ENCODE data around the gene KANSL1. TPM values are rescaled to one million over a fixed set of nuclear protein-coding genes. Genes with fewer than 3 reads are reported as not detected.

Gene KANSL1
- total and polyA plus RNA-seq, 9 of the 15 experiments (the other 6 are each of a cell fraction or from before 2014, with no cell fraction given): 3.6 to 55.4 (median 31.8) TPM

DNA sequence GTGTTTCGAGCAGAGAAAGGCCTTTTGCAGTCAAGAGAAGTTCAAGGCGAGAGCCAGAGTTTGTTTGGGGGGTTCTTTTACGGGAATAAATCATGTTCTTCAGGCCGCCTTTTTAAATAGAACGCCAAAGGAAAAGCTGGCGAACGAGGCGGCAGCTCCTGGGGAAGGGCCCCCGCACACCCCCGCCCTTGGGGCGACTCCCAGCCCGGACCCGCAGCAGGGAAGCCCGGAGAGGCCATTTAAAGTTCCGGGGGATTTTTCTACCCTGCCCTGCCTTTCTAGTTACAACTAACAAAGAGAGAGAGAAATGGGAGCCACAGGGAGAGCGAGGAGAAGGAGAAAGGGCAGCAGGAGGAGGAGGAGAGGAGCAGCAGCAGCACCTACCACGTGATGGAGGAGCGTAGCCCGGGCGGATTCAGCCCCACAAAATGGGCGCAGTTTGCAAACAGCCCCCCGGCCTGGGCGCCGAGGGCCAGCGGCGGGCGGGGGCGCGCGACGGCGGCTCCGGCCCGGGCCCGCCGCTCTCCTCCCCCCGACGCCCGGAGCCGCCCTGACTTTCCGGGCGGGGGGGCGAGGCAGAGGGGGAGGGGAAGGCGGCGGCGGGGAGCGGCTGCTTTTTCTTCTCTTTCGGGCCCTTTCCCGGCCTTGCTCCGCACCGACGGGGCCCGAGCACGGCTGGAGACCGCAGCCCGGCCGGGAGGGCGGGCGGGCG, 634 bp downstream of the KANSL1 start:
- in situ Hi-C loops (cut with MboI): no loop called here
- CTCF ChIA-PET (ENCODE audit: low intra/inter-chr PET ratio): interaction anchor here (0.7 to 3.4 kb wide), 7 partner anchors 21 to 214 kb away, joined by 3 to 26 read pairs (median 4); no protein-coding TSS in a partner anchor
- no peak for FAIRE-seq
- TF ChIP-seq, protein P1, sequence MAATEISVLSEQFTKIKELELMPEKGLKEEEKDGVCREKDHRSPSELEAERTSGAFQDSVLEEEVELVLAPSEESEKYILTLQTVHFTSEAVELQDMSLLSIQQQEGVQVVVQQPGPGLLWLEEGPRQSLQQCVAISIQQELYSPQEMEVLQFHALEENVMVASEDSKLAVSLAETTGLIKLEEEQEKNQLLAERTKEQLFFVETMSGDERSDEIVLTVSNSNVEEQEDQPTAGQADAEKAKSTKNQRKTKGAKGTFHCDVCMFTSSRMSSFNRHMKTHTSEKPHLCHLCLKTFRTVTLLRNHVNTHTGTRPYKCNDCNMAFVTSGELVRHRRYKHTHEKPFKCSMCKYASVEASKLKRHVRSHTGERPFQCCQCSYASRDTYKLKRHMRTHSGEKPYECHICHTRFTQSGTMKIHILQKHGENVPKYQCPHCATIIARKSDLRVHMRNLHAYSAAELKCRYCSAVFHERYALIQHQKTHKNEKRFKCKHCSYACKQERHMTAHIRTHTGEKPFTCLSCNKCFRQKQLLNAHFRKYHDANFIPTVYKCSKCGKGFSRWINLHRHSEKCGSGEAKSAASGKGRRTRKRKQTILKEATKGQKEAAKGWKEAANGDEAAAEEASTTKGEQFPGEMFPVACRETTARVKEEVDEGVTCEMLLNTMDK (IDR thresholded peaks at IDR 0.05; ENCODE audit: borderline replicate concordance, insufficient read depth, low read depth, low read length, poor library complexity, severe bottlenecking): peak; percentile 25
- TF ChIP-seq SMARCA4 (IDR thresholded peaks at IDR 0.05) (peak; percentile 44; the same call in 1 of the 2 replicates), KLF6 (CRISPR knock-in tag; IDR thresholded peaks at IDR 0.05; ENCODE audit: borderline replicate concordance) (no peak), ZNF175 (CRISPR knock-in tag; IDR thresholded peaks at IDR 0.05; ENCODE audit: low read depth) (0 out of 2 replicates have a peak, but pooled peaks have one; percentile 3), FOXM1 (IDR thresholded peaks at IDR 0.05; ENCODE audit: low read depth) (0 out of 2 replicates have a peak, but pooled peaks have one; percentile 41), FOXM1 (CRISPR knock-in tag; IDR thresholded peaks at IDR 0.05; ENCODE audit: low read depth) (no peak), NR4A1 (CRISPR knock-in tag; IDR thresholded peaks at IDR 0.05) (no peak), NR4A1 (tag; IDR thresholded peaks at IDR 0.05) (0 out of 2 replicates have a peak, but pooled peaks have one; percentile 26), FOXJ2 (tag; IDR thresholded peaks at IDR 0.05) (0 out of 2 replicates have a peak, but pooled peaks have one; percentile 16), THAP7 (CRISPR knock-in tag; IDR thresholded peaks at IDR 0.05) (no peak), HDAC2 (IDR thresholded peaks at IDR 0.05) (peak; percentile 67; the same call in 1 of the 2 replicates), CXXC5 (CRISPR knock-in tag; IDR thresholded peaks at IDR 0.05) (peak; percentile 60), EZH2 (IDR thresholded peaks at IDR 0.05; ENCODE audit: borderline replicate concordance, low read depth, low read length) (no peak), HCFC1 (IDR thresholded peaks at IDR 0.05; ENCODE audit: low read depth, low read length) (peak; percentile 13; the same call in 1 of the 2 replicates), GABPB1 (CRISPR knock-in tag; IDR thresholded peaks at IDR 0.05) (0 out of 2 replicates have a peak, but pooled peaks have one; percentile 31), CGGBP1 (CRISPR knock-in tag; IDR thresholded peaks at IDR 0.05) (peak; percentile 41; the same call in 1 of the 2 replicates), ZNF184 (CRISPR knock-in tag; IDR thresholded peaks at IDR 0.05) (no peak), SIN3B (IDR thresholded peaks at IDR 0.05; ENCODE audit: low read depth) (no peak), TFAM (CRISPR knock-in tag; conservative IDR thresholded peaks at IDR 0.05) (no peak), NFRKB (IDR thresholded peaks at IDR 0.05; ENCODE audit: low read depth) (peak; percentile 7)

More for the DNA sequence above, 634 bp downstream of the KANSL1 start:
- peaks cover 26% of the 10 kb centered on the region for H4K20me1 ChIP-seq (replicated peaks; ENCODE audit: control insufficient read depth, insufficient read depth, low read length)
- BruUV-seq (replicated peaks): no TSS peak
- H3K27ac ChIP-seq (ENCODE audit: extremely low read depth, low read depth, low read length): peak overlapping the region; percentile 93
- peaks cover 87% of the 10 kb centered on the region for H3K79me2 ChIP-seq (ENCODE audit: control insufficient read depth, insufficient read depth, low read length)
- H3K9me1 ChIP-seq (ENCODE audit: control insufficient read depth, insufficient read depth, low read length): peaks cover 4% of the 10 kb centered on the region
- H2AFZ ChIP-seq (ENCODE audit: low read depth, low read length): peak overlapping the region; percentile 84
- peaks cover 19 to 43% of the 10 kb centered on the region in 2 experiments for H3K4me1 ChIP-seq (replicated peaks in 1 of 2; ENCODE audit: control insufficient read depth in 2 of 2, insufficient read depth in 2 of 2, low read length in 2 of 2)
- H3K27me3 ChIP-seq (ENCODE audit: control insufficient read depth in 2 of 2, insufficient read depth in 2 of 2, low read length in 2 of 2): no peaks in the 10 kb centered on the region
- ATAC-seq: peak; percentile 50
- WGBS (ENCODE audit: insufficient coverage, low coverage, missing lambda C conversion rate): under 1% methylated on average over 34 of the region's 60 CpGs
- H3K36me3 ChIP-seq (ENCODE audit: control insufficient read depth, insufficient read depth, low read length): peaks cover 2% of the 10 kb centered on the region; the same call in 1 of the 3 replicates
- H3K4me3 ChIP-seq: peak overlapping the region; percentile 85
- H3K4me2 ChIP-seq (ENCODE audit: insufficient read depth, low read length): peak overlapping the region; percentile 79; the same call in 1 of the 2 replicates
- H3K9ac ChIP-seq (ENCODE audit: insufficient read depth in 1 of 2, low read depth in 2 of 2, low read length in 2 of 2): peak overlapping the region; percentile 85 to 93
- H3K9me3 ChIP-seq (replicated peaks; ENCODE audit: control insufficient read depth, insufficient read depth, low read depth, low read length): no peaks in the 10 kb centered on the region
- intact Hi-C loops (cut with micrococcal nuclease): loop anchor here (2.0 to 5.0 kb wide), 2 partner anchors 75 to 190 kb away; no protein-coding TSS in a partner anchor
- peak; percentile 82 to 91 (median 89) for DNase-seq (ENCODE audit: extremely low read depth in 1 of 4, low spot score in 3 of 4)
- POLR2A ChIA-PET: interaction anchor here (0.6 to 1.5 kb wide), 17 partner anchors 8 to 1692 kb away, joined by 3 to 8 read pairs (median 4); no protein-coding TSS in a partner anchor

Measured in K562 (cell line).